Fibroblast of skin of right quadriceps (primary cell): ENCODE data around the gene ABCB1.
"Not testable (repeated sequence)": the region's sequence is repeated elsewhere in the genome, so short reads cannot be mapped to it uniquely, and the experiment has no call there.

Source experiments
- DNase-seq: peaks from one replicate; pipeline ENCODE4 v3.0.0-alpha.2; 2013

Gene ABCB1

DNA sequence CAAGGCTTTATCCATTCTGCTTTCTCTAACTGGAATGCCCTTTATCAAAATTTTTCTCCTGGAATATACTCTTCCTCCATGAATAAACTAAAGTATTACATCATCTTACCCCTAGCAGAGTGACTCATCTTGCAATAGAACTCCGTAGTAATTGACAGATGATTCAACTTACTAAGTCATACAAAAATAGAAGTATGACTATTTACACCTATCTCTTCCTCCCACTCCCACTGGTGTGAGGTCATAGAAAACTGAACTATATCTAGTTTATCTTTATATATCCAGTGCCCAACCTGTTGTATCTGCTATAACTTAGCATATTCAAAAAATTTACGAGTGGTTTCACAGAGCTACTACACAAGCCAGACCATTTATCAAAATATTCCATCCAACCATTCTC, 26.1 kb downstream of the ABCB1 start:
- DNase-seq: peak; percentile 59

- DNase-seq: not testable (repeated sequence)
These were observed 28.2 kb downstream of the ABCB1 start for GRCh38 chr7:87572513-87572912.

DNA sequence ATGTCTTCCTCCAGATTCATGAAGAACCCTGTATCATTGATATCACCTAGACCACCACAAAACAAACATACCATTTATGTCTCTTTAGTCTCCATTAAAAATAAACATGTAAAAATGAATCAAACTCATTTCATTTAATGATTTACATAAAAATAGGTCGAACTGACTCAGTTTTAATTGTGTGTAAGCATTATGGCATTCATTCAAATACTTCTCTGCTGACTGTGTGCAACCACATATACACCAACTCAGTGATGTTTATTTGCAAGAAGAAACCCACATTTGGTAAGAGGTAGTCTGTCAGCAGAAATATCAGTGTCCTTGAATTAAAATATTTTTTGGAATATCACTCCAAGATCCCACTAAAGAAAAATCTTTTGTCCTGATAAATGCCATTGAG, 30.5 kb downstream of the ABCB1 start:
- peak; percentile 81 for DNase-seq

GRCh38 chr7:87567052-87567451, 33.6 kb downstream of the ABCB1 start:
- peak; percentile 12 for DNase-seq

GRCh38 chr7:87566311-87566900, 34.3 kb downstream of the ABCB1 start:
- no peak for DNase-seq

GRCh38 chr7:87565877-87566276, 34.8 kb downstream of the ABCB1 start:
- DNase-seq: no peak

- peak; percentile 5 for DNase-seq
These were observed 36.3 kb downstream of the ABCB1 start for GRCh38 chr7:87564296-87564963.

GRCh38 chr7:87561702-87562101, 39.0 kb downstream of the ABCB1 start:
- no peak for DNase-seq

DNA sequence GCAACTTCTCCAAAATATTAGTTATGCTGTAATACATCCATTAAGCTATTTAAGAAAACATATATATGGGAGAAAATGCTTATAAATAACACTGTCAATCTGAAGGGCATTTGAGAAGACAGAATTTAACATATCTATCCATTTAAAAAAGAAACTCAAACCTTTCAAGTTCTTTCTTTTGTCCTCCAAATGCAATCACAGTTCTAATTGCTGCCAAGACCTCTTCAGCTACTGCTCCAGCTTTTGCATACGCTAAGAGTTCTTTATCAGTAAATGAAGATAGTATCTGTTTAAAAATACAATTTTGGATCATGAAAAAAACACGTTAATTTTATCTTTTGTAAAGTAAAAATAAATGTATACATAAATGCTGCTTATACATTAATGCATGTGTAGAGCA, 39.6 kb downstream of the ABCB1 start:
- no peak for DNase-seq

GRCh38 chr7:87552351-87552900, 48.3 kb downstream of the ABCB1 start:
- no peak for DNase-seq

GRCh38 chr7:87548123-87548919, 52.4 kb downstream of the ABCB1 start:
- DNase-seq: no peak

GRCh38 chr7:87545760-87546159, 54.9 kb downstream of the ABCB1 start:
- no peak for DNase-seq

DNA sequence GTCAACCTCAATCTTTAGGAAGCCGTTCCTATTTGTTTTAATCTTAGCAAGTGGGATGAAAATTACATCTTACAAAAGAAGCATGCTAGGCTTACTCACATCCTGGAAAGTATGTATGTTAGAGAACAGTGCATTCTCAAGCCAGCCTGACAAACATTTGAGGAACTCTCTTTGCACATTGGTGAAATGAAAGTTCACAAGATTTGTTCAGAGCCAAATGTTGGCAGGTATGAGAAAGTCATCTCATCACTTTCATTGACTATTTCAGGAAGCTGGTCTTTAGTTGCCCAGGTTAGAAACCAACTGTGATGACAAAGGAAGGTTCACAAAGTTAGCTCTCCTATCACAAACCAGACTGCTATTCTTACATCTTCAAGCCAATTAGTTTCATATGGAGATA, 57.1 kb downstream of the ABCB1 start:
- DNase-seq: no peak

DNA sequence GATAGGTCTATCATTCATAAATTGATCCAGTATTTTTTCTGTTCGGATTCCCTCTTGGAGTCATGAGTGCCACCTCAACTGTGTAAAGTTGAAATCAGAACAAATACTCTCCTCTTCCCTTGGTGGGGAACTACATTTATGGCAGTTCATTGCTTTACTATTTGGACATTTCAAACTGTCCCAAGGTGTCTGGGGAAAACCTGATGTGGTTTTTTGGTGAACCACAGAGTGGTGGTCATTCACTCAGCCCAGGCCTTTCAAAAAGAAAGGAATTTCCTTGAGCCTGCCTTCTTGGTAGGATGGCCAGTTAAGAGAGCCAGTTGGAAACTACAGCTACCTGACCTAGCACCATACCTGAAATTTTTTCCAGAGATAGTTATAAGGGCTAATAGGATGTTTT, 59.0 kb downstream of the ABCB1 start:
- no peak for DNase-seq

DNA sequence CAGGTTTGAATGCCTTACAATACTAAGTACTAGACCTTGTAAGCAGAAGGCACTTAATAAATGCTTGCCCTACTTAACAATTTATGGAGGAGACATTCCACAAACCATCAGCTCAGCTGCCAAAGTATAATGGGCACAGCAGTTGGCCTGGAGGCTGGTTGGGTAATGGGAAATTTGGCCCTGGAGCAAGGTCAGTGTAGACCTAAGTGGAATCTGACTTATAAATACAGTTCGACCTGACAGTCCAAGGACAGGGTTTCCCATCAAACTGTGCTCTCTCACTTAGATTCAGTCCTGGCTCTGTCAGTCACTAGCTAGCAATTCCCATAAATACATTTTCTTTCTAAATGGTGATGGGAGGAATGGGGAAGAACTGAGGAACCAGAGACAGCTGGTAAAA, 62.6 kb downstream of the ABCB1 start:
- no peak for DNase-seq

DNA sequence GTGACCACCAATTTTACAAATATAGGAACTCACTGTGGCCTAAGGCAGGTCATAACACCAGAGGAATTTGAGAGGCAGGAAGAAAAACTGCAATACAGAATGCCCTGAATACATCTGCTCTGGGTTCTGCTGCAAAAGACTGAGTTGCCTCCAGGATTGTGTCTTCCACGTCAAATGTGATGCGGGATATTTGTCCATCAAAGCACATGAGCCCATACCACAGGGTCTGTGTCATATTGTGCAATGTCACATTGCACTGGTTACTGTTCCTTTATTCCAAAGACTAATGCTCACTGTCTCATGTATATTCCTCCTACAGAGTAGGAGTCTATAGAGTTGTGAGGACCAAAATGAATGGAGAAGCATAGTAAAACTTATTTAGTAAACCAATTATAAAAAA, 66.6 kb downstream of the ABCB1 start:
- DNase-seq: no peak

GRCh38 chr7:87530126-87530525, 70.6 kb downstream of the ABCB1 start:
- DNase-seq: no peak

DNA sequence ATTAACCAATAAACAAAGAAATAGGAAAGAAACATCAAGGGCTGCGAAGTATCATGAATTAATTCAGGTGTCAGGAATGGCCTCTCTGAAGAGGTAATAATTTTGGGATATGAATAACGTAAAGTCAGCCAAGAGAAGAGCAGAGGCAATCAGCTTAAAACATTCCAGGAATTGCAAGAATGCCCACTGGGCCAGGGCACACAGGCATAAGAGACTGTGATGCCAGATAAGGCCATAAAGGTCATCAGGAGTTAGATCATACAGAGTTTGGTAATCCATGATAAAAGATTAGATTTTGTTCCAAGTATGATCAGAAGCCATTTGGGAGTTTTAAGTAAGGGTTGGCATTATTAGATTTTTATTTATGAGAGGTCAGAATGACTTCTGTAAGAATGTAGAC, 72.0 kb downstream of the ABCB1 start:
- no peak for DNase-seq

GRCh38 chr7:87518735-87519134, 81.9 kb downstream of the ABCB1 start:
- DNase-seq: no peak

GRCh38 chr7:87517891-87518290, 82.8 kb downstream of the ABCB1 start:
- DNase-seq: no peak

DNA sequence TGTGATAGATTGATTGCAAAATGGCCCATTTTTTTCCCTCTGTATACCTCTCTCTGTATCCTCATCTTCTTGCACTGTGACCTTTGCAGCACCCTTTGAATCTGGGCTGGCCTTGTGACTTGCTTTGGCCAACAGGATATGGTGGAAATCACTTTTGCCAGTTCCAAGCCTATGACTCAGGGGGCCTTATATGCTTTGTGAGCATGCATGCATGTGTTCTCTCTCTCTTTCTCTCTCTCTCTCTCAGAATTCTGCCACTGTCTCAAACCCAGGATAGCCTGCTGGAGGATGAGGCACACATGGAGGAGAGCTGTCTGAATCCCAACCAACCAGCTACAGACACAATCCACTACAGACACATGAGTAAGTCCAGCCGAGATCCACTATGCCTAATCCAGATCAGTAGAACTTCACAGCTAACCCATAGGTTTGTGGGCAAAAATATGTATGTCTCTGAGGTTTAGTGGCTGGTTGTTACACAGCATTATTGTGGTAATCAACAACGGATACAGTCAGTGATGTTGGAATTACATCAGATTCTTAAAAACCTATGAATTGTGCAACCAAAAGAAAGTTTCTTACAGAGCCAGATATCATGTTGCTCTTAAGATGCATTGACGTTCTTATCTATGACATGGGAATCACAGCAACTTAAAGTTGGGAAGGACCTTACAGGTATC, 83.4 kb downstream of the ABCB1 start:
- peak; percentile 3 for DNase-seq

- DNase-seq: no peak
These were observed 86.8 kb downstream of the ABCB1 start for GRCh38 chr7:87513735-87514335.

- no peak for DNase-seq
These were observed 87.8 kb downstream of the ABCB1 start for GRCh38 chr7:87512906-87513305.
